Neural progenitor cell (in vitro differentiated cells): Measurements from ENCODE around the gene SRGAP2C.

Experiments used
- EZH2 ChIP-seq: fragments of 200-600 bp; sonication (generic); IDR thresholded peaks from 2 replicates; pipeline ENCODE4 v1.6.1; 2017; ENCODE audit warnings: antibody characterized with exemption, mild to moderate bottlenecking, moderate library complexity
- EZH2phosphoT487 ChIP-seq: fragments of 200-600 bp; sonication (generic); IDR thresholded peaks from 2 replicates; pipeline ENCODE4 v1.6.1; 2017; ENCODE audit warnings: antibody characterized with exemption
- TF ChIP-seq, protein P1 (sequence below): fragments of 200-600 bp; sonication (generic); IDR thresholded peaks from 2 replicates; pipeline ENCODE4 v1.5.1; 2017; ENCODE audit warnings: antibody characterized with exemption, mild to moderate bottlenecking

DNA sequence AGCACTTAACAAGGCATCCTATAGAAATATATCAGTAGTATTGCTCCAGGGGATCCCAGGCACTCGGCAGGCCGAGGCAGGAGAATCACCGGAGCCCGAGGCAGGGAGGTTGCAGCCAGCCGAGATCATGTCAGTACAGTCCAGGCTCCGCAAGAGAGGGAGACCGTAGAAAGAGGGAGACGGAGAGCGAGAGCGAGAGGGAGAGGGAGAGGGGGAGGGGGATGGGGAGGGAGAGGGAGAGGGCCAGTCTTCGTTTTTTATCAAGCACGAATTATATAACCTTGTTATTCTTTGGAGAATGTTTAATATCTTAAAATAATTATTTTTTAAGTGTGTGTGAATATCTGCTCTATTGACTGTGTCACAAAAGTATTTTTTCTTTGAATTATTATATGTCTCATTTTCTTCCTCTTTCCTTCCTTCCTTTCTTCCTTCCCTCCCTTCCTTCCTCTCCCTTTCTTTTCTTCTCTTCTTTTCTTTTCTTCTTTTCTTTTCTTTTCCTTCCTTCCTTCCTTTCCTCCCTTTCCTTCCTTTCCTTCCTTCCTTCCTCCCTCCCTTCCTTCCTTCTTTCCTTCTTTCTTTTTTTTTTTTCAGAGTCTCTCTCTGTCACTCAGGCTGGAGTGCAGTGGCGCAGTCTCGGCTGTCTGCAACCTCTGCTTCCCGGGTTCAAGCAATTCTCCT, 233.7 kb downstream of the SRGAP2C start:
- TF ChIP-seq, protein P1, sequence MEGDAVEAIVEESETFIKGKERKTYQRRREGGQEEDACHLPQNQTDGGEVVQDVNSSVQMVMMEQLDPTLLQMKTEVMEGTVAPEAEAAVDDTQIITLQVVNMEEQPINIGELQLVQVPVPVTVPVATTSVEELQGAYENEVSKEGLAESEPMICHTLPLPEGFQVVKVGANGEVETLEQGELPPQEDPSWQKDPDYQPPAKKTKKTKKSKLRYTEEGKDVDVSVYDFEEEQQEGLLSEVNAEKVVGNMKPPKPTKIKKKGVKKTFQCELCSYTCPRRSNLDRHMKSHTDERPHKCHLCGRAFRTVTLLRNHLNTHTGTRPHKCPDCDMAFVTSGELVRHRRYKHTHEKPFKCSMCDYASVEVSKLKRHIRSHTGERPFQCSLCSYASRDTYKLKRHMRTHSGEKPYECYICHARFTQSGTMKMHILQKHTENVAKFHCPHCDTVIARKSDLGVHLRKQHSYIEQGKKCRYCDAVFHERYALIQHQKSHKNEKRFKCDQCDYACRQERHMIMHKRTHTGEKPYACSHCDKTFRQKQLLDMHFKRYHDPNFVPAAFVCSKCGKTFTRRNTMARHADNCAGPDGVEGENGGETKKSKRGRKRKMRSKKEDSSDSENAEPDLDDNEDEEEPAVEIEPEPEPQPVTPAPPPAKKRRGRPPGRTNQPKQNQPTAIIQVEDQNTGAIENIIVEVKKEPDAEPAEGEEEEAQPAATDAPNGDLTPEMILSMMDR: no peak
- TF ChIP-seq EZH2: no peak
- no peak for TF ChIP-seq EZH2phosphoT487
